ENCODE data around the gene PAK1.

DNA sequence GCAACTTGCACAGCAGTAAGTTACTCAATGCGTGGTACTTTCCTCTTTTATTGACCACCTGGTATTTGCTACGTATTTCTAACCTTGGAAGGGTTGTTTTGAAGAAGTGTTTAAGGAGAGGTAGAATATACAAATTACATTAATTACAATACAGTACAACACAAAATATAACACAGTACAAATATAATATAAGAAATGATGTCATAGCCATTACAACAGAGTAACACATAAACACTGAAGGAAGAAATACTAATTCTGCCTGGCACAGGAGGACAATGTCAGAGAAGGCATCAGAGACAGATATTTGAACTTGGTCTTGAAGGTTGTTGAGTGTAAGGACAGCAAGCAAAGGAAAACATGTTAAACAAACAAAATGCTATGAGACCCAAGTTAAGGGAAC, 25.6 kb downstream of the PAK1 start:
- TF ChIP-seq, protein P1, sequence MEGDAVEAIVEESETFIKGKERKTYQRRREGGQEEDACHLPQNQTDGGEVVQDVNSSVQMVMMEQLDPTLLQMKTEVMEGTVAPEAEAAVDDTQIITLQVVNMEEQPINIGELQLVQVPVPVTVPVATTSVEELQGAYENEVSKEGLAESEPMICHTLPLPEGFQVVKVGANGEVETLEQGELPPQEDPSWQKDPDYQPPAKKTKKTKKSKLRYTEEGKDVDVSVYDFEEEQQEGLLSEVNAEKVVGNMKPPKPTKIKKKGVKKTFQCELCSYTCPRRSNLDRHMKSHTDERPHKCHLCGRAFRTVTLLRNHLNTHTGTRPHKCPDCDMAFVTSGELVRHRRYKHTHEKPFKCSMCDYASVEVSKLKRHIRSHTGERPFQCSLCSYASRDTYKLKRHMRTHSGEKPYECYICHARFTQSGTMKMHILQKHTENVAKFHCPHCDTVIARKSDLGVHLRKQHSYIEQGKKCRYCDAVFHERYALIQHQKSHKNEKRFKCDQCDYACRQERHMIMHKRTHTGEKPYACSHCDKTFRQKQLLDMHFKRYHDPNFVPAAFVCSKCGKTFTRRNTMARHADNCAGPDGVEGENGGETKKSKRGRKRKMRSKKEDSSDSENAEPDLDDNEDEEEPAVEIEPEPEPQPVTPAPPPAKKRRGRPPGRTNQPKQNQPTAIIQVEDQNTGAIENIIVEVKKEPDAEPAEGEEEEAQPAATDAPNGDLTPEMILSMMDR (IDR thresholded peaks at IDR 0.05) = no peak
- no peak for TF ChIP-seq POLR2A (IDR thresholded peaks at IDR 0.05)
